ENCODE results near the gene SIRT6.
"Not testable (repeated sequence)": the region's sequence is repeated elsewhere in the genome, so short reads cannot be mapped to it uniquely, and the experiment has no call there.

SIRT6 gene

GRCh38 chr19:4129050-4129449 lies 53.3 kb downstream of the SIRT6 start:
- DNase-seq, result not testable (repeated sequence)

DNA sequence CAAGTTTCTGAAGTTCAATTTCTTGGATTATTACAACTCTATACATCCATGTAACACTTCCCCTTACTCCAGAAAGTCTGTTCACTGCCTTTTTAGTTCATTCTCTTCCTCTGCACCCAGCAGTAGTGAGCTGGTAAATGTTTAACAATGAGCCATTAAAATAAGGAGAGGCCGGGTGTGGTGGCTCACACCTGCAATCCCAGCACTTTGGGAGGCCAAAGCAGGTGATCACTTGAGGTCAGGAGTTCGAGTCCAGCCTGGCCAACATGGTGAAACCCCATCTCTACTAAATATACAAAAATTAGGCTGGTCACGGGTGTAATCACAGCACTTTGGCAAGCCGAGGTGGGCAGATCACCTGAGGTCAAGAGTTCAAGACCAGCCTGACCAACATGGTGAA lies 55.0 kb downstream of the SIRT6 start:
- not testable (repeated sequence) for DNase-seq

DNA sequence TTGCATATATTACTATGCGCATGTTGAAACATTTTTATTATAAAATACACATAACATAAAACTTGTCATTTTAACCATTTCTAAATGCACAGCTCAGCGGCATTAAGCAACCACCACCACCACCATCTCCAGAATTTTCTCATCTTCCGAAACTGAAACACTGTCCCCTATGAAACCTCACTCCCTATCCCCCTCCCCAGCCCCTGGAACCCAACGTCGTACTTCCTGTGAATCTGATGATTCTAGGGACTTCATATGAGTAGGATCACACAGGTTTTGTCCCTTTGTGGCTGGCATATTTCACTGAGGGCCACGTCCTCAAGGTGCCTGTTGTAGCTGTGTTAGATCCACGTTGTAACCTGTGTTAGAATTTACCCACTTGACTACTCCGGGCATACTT lies 57.7 kb downstream of the SIRT6 start:
- DNase-seq, result no peak
